ENCODE results near the gene TRIM14.

TRIM14 gene

DNA sequence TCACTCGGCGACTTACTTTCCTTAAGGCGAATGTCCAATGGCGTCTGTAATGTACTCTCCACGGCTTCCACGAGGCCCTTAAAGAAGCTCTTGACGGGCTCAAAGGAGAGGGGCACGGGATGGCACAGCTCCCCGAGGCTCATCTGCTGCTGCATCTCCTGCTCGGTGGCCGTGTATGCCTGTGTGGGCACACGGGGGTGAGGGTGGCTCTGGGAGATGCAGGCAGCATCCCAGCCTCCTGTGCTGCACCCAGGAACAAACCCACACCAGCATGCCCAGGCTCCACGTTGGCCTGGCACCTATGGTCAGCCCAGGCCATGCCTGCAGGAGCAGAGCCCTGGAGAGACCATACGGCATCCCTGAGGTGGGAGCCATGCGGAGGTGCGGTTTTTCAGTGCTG is 24.2 kb downstream of the TRIM14 start:
- Histone ChIP-seq H3K36me3 (ENCODE audit: insufficient read depth, low read length) (peaks cover 30% of the 10 kb centered on the region; the same call in 1 of the 2 replicates), H4K20me1 (ENCODE audit: insufficient read depth, low read length, poor library complexity, severe bottlenecking) (no peaks in the 10 kb centered on the region), H3K9me2 (replicated peaks; ENCODE audit: low read depth, low read length) (no peaks in the 10 kb centered on the region), H3K4me3 (ENCODE audit: low read length, poor library complexity, severe bottlenecking) (no peak overlapping the region), H3F3A (ENCODE audit: low read depth) (no peaks in the 10 kb centered on the region), H3K27me3 (ENCODE audit: insufficient read depth, low read length, poor library complexity, severe bottlenecking) (no peaks in the 10 kb centered on the region), H3K79me2 (ENCODE audit: insufficient read depth, low read length) (no peaks in the 10 kb centered on the region), H3K4me2 (ENCODE audit: low read depth, low read length, poor library complexity, severe bottlenecking) (no peak overlapping the region), H3K4me1 (ENCODE audit: insufficient read depth, low read length, poor library complexity, severe bottlenecking) (peaks cover 5% of the 10 kb centered on the region), H2AFZ (ENCODE audit: low read length) (no peak overlapping the region), H3K9ac (ENCODE audit: low read depth, low read length, poor library complexity, severe bottlenecking) (no peak overlapping the region), H3K9me3 (ENCODE audit: insufficient read depth, low read depth, low read length) (no peaks in the 10 kb centered on the region)
- no peak for TF ChIP-seq EZH2phosphoT487 (IDR thresholded peaks at IDR 0.05; ENCODE audit: borderline replicate concordance)
- TF ChIP-seq, protein P1, sequence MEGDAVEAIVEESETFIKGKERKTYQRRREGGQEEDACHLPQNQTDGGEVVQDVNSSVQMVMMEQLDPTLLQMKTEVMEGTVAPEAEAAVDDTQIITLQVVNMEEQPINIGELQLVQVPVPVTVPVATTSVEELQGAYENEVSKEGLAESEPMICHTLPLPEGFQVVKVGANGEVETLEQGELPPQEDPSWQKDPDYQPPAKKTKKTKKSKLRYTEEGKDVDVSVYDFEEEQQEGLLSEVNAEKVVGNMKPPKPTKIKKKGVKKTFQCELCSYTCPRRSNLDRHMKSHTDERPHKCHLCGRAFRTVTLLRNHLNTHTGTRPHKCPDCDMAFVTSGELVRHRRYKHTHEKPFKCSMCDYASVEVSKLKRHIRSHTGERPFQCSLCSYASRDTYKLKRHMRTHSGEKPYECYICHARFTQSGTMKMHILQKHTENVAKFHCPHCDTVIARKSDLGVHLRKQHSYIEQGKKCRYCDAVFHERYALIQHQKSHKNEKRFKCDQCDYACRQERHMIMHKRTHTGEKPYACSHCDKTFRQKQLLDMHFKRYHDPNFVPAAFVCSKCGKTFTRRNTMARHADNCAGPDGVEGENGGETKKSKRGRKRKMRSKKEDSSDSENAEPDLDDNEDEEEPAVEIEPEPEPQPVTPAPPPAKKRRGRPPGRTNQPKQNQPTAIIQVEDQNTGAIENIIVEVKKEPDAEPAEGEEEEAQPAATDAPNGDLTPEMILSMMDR (conservative IDR thresholded peaks at IDR 0.05; ENCODE audit: low read length), result no peak

- Histone ChIP-seq H3K9ac (ENCODE audit: low read depth, low read length, poor library complexity, severe bottlenecking) (no peak overlapping the region), H3K9me2 (replicated peaks; ENCODE audit: low read depth, low read length) (no peaks in the 10 kb centered on the region), H4K20me1 (ENCODE audit: insufficient read depth, low read length, poor library complexity, severe bottlenecking) (no peaks in the 10 kb centered on the region), H3K4me3 (ENCODE audit: low read length, poor library complexity, severe bottlenecking) (no peak overlapping the region), H3F3A (ENCODE audit: low read depth) (no peaks in the 10 kb centered on the region), H3K36me3 (ENCODE audit: insufficient read depth, low read length) (peaks cover 26% of the 10 kb centered on the region; the same call in 1 of the 2 replicates), H3K79me2 (ENCODE audit: insufficient read depth, low read length) (no peaks in the 10 kb centered on the region), H3K27me3 (ENCODE audit: insufficient read depth, low read length, poor library complexity, severe bottlenecking) (no peaks in the 10 kb centered on the region), H2AFZ (ENCODE audit: low read length) (no peak overlapping the region), H3K9me3 (ENCODE audit: insufficient read depth, low read depth, low read length) (no peaks in the 10 kb centered on the region), H3K4me2 (ENCODE audit: low read depth, low read length, poor library complexity, severe bottlenecking) (no peak overlapping the region), H3K4me1 (ENCODE audit: insufficient read depth, low read length, poor library complexity, severe bottlenecking) (peaks cover under 1% of the 10 kb centered on the region)
- TF ChIP-seq, protein P1 (conservative IDR thresholded peaks at IDR 0.05; ENCODE audit: low read length), result no peak
- TF ChIP-seq EZH2phosphoT487 (IDR thresholded peaks at IDR 0.05; ENCODE audit: borderline replicate concordance), result no peak
Measured at GRCh38 chr9:98094316-98094715, 24.7 kb downstream of the TRIM14 start.

- TF ChIP-seq, protein P1 (conservative IDR thresholded peaks at IDR 0.05; ENCODE audit: low read length), result no peak
- no peak for TF ChIP-seq EZH2phosphoT487 (IDR thresholded peaks at IDR 0.05; ENCODE audit: borderline replicate concordance)
- no peak overlapping the region for H3K4me3 ChIP-seq (ENCODE audit: low read length, poor library complexity, severe bottlenecking)
- no peaks in the 10 kb centered on the region for H3K79me2 ChIP-seq (ENCODE audit: insufficient read depth, low read length)
- no peaks in the 10 kb centered on the region for H4K20me1 ChIP-seq (ENCODE audit: insufficient read depth, low read length, poor library complexity, severe bottlenecking)
- no peaks in the 10 kb centered on the region for H3K4me1 ChIP-seq (ENCODE audit: insufficient read depth, low read length, poor library complexity, severe bottlenecking)
- H3K9me3 ChIP-seq (ENCODE audit: insufficient read depth, low read depth, low read length), result no peaks in the 10 kb centered on the region
- no peak overlapping the region for H3K4me2 ChIP-seq (ENCODE audit: low read depth, low read length, poor library complexity, severe bottlenecking)
- no peak overlapping the region for H2AFZ ChIP-seq (ENCODE audit: low read length)
- H3K27me3 ChIP-seq (ENCODE audit: insufficient read depth, low read length, poor library complexity, severe bottlenecking), result no peaks in the 10 kb centered on the region
- H3K9ac ChIP-seq (ENCODE audit: low read depth, low read length, poor library complexity, severe bottlenecking), result no peak overlapping the region
- H3K36me3 ChIP-seq (ENCODE audit: insufficient read depth, low read length), result peaks cover 14% of the 10 kb centered on the region
- H3K9me2 ChIP-seq (replicated peaks; ENCODE audit: low read depth, low read length), result no peaks in the 10 kb centered on the region
- no peaks in the 10 kb centered on the region for H3F3A ChIP-seq (ENCODE audit: low read depth)
Measured at GRCh38 chr9:98092613-98092931, 26.4 kb downstream of the TRIM14 start.
